Mucosa of gallbladder (tissue), 1 donor: ENCODE measurements around the gene BABAM2. TPM values are rescaled to one million over a fixed set of nuclear protein-coding genes. Genes with fewer than 3 reads are reported as not detected.
"Not testable (repeated sequence)": the region's sequence is repeated elsewhere in the genome, so short reads cannot be mapped to it uniquely, and the experiment has no call there.

Source experiments
- DNase-seq: peaks from one replicate; pipeline ENCODE4 v3.0.0-alpha.2; 2020; ENCODE audit warnings: low spot score
- total RNA-seq: library from RNA; stranded (reverse); gene quantifications from one replicate; pipeline ENCODE4 v1.2.1, GENCODE V29; 2021
- donor health status: DM: no; HTN: no; CAD: no.

Gene BABAM2
- total RNA-seq, 1 donor from 2014 or later: 47.3 TPM

- no peak for DNase-seq
Measured at GRCh38 chr2:27946530-27947060, 56.1 kb downstream of the BABAM2 start.

- DNase-seq: no peak
Measured at GRCh38 chr2:27952070-27952469, 61.5 kb downstream of the BABAM2 start.

GRCh38 chr2:27953077-27953476, 62.5 kb downstream of the BABAM2 start:
- DNase-seq: no peak

- DNase-seq: no peak
Measured at GRCh38 chr2:27954221-27954673, 63.7 kb downstream of the BABAM2 start.

- peak; percentile 56 for DNase-seq
Measured at GRCh38 chr2:27954771-27955383, 64.3 kb downstream of the BABAM2 start.

- no peak for DNase-seq
Measured at GRCh38 chr2:27955384-27956161, 65.0 kb downstream of the BABAM2 start.

- DNase-seq: no peak
Measured at GRCh38 chr2:27956888-27957287, 66.4 kb downstream of the BABAM2 start.

GRCh38 chr2:27958711-27959378, 68.3 kb downstream of the BABAM2 start:
- no peak for DNase-seq

GRCh38 chr2:27959496-27959895, 69.0 kb downstream of the BABAM2 start:
- DNase-seq: peak; percentile 71

- DNase-seq: no peak
Measured at GRCh38 chr2:27960237-27960912, 69.8 kb downstream of the BABAM2 start.

- no peak for DNase-seq
Measured at GRCh38 chr2:27962006-27962405, 71.5 kb downstream of the BABAM2 start.

- no peak for DNase-seq
Measured at GRCh38 chr2:27963472-27963871, 72.9 kb downstream of the BABAM2 start.

- no peak for DNase-seq
Measured at GRCh38 chr2:27964067-27964466, 73.5 kb downstream of the BABAM2 start.

- no peak for DNase-seq
Measured at GRCh38 chr2:27965841-27966240, 75.3 kb downstream of the BABAM2 start.

- no peak for DNase-seq
Measured at GRCh38 chr2:27966466-27966865, 75.9 kb downstream of the BABAM2 start.

- no peak for DNase-seq
Measured at GRCh38 chr2:27967076-27967475, 76.5 kb downstream of the BABAM2 start.

GRCh38 chr2:27968045-27968444, 77.5 kb downstream of the BABAM2 start:
- not testable (repeated sequence) for DNase-seq

GRCh38 chr2:27968957-27969356, 78.4 kb downstream of the BABAM2 start:
- DNase-seq: not testable (repeated sequence)

- no peak for DNase-seq
Measured at GRCh38 chr2:27972311-27972710, 81.8 kb downstream of the BABAM2 start.

GRCh38 chr2:27973592-27973991, 83.1 kb downstream of the BABAM2 start:
- DNase-seq: no peak

- DNase-seq: no peak
Measured at GRCh38 chr2:27976308-27976707, 85.8 kb downstream of the BABAM2 start.
